Activated T-helper 17 cell treated with anti-CD3 and anti-CD28 coated beads, Interleukin-2, amount 50 U/mL, for 72 hours (primary cell): ENCODE measurements around the gene RRAS. TPM values are rescaled to one million over a fixed set of nuclear protein-coding genes. Genes with fewer than 3 reads are reported as not detected.

ENCODE experiments used
- total RNA-seq, 2 donors: library from RNA; stranded (reverse); gene quantifications; one replicate each; pipeline ENCODE4 v1.2.3, GENCODE V29; 2022

RRAS gene
- total RNA-seq, 2 donors from 2014 or later, result 7.6 to 14.3 TPM

Other genes with a start within 250 kb of the RRAS start
- gene PTH2, start 216.7 kb downstream of the RRAS start, total RNA-seq, result not detected
- gene GFY, start 214.8 kb downstream of the RRAS start, total RNA-seq, result not detected
- gene SLC17A7, start 198.6 kb downstream of the RRAS start, total RNA-seq, result under 1 TPM in 1 of 2 donors, not detected in 1; 0.40 TPM
- gene PIH1D1, start 188.3 kb downstream of the RRAS start, total RNA-seq, result 100 to 1,000 TPM; 183 to 194 TPM
- 10 to 100 TPM; 15.5 to 39.1 TPM for gene ALDH16A1, start 186.9 kb downstream of the RRAS start, total RNA-seq
- 10 to 100 TPM; 77.2 to 92.8 TPM for gene FLT3LG, start 165.9 kb downstream of the RRAS start, total RNA-seq
- gene RPL13A, start 152.5 kb downstream of the RRAS start, total RNA-seq, result 1,000 to 10,000 TPM; 3,905 to 4,763 TPM
- gene RPS11, start 143.7 kb downstream of the RRAS start, total RNA-seq, result 1,000 to 10,000 TPM; 2,381 to 3,085 TPM
- gene FCGRT, start 127.5 kb downstream of the RRAS start, total RNA-seq, result 10 to 100 TPM; 11.1 to 15.8 TPM
- gene RCN3, start 112.1 kb downstream of the RRAS start, total RNA-seq, result 10 to 100 TPM in 1 of 2 donors, 1 to 10 TPM in 1; 1.2 to 11.8 TPM
- 100 to 1,000 TPM; 101 to 103 TPM for gene NOSIP, start 59.6 kb downstream of the RRAS start, total RNA-seq
- 10 to 100 TPM in 1 of 2 donors, 1 to 10 TPM in 1; 3.8 to 12.3 TPM for gene PRRG2, start 58.8 kb downstream of the RRAS start, total RNA-seq
- 10 to 100 TPM; 27.2 to 27.8 TPM for gene PRR12, start 49.0 kb downstream of the RRAS start, total RNA-seq
- gene SCAF1, start 2.1 kb upstream of the RRAS start, total RNA-seq, result 10 to 100 TPM; 53.8 to 60.5 TPM
- gene IRF3, start 25.7 kb upstream of the RRAS start, total RNA-seq, result 100 to 1,000 TPM; 150 to 218 TPM
- gene BCL2L12, start 25.8 kb upstream of the RRAS start, total RNA-seq, result 10 to 100 TPM; 61.1 to 80.5 TPM
- gene PRMT1, start 37.1 kb upstream of the RRAS start, total RNA-seq, result 100 to 1,000 TPM; 183 to 345 TPM
- 1 to 10 TPM; 8.5 to 8.6 TPM for gene ADM5, start 49.5 kb upstream of the RRAS start, total RNA-seq
- 1 to 10 TPM in 1 of 2 donors, under 1 TPM in 1; 0.93 to 4.3 TPM for gene CPT1C, start 51.0 kb upstream of the RRAS start, total RNA-seq
- under 1 TPM; 0.32 to 0.45 TPM for gene TSKS, start 123.2 kb upstream of the RRAS start, total RNA-seq
- gene AP2A1, start 126.9 kb upstream of the RRAS start, total RNA-seq, result 10 to 100 TPM; 77.5 to 87.0 TPM
- 10 to 100 TPM; 15.5 to 19.1 TPM for gene FUZ, start 173.1 kb upstream of the RRAS start, total RNA-seq
- gene MED25, start 178.1 kb upstream of the RRAS start, total RNA-seq, result 10 to 100 TPM; 55.6 to 56.1 TPM
- gene PTOV1, start 211.0 kb upstream of the RRAS start, total RNA-seq, result 100 to 1,000 TPM in 1 of 2 donors, 10 to 100 TPM in 1; 82.7 to 109 TPM
- 100 to 1,000 TPM; 100 to 111 TPM for gene PNKP, start 227.4 kb upstream of the RRAS start, total RNA-seq
- 10 to 100 TPM; 33.8 to 72.8 TPM for gene AKT1S1, start 237.2 kb upstream of the RRAS start, total RNA-seq
- gene TBC1D17, start 237.6 kb upstream of the RRAS start, total RNA-seq, result 10 to 100 TPM; 21.4 to 57.4 TPM